HEK293T (cell line): ENCODE results near the gene DHDH.

Experiments used
- ARNT ChIP-seq: fragments of 450-650 bp; IDR thresholded peaks from 2 replicates; pipeline ENCODE4 v1.6.1; 2017; ENCODE audit warnings: mild to moderate bottlenecking
- ELF4 ChIP-seq: fragments of 450-650 bp; IDR thresholded peaks from 2 replicates; pipeline ENCODE4 v1.6.1; 2017; ENCODE audit warnings: antibody characterized with exemption
- FOXK2 ChIP-seq: fragments of 450-650 bp; IDR thresholded peaks from 2 replicates; pipeline ENCODE4 v1.6.1; 2016; ENCODE audit warnings: mild to moderate bottlenecking
- NFRKB ChIP-seq: fragments of 450-650 bp; IDR thresholded peaks from 2 replicates; pipeline ENCODE4 v1.6.1; 2016; ENCODE audit warnings: mild to moderate bottlenecking, moderate library complexity
- SP1 ChIP-seq: fragments of 450-650 bp; IDR thresholded peaks from 2 replicates; pipeline ENCODE4 v1.6.1; 2017
- SUZ12 ChIP-seq: fragments of 450-650 bp; IDR thresholded peaks from 2 replicates; pipeline ENCODE4 v1.6.1; 2016; ENCODE audit warnings: mild to moderate bottlenecking
- ZNF384 ChIP-seq: fragments of 450-650 bp; IDR thresholded peaks from 2 replicates; pipeline ENCODE4 v1.6.1; 2016

DNA sequence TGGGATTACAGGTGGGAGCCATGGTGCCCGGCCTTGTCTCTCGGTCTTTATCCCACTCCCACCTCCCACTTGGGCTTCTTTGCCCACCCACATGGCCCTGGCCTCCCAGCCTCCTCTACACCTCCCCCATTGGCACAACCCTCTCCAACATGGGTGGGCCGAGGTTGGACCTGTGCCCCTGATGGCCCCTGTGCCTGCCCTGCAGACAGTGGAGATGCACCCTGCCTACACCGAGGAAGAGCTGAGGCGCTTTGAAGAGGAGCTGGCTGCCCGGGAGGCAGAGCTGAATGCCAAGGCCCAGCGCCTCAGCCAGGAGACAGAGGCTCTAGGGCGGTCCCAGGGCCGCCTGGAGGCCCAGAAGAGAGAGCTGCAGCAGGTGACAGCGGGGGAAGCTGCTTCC, 12.6 kb upstream of the DHDH start:
- no peak for TF ChIP-seq ARNT
- TF ChIP-seq SUZ12 = no peak
- no peak for TF ChIP-seq ZNF384
- no peak for TF ChIP-seq SP1
- no peak for TF ChIP-seq FOXK2
- no peak for TF ChIP-seq ELF4
- no peak for TF ChIP-seq NFRKB
